Activated CD4-positive, alpha-beta T cell treated with anti-CD3 and anti-CD28 coated beads, Interleukin-2, amount 50 U/mL, for 4 hours (primary cell): ENCODE data around the gene RRP7A.
"Not testable (repeated sequence)": the region's sequence is repeated elsewhere in the genome, so short reads cannot be mapped to it uniquely, and the experiment has no call there.

ENCODE experiments used
- DNase-seq, 2 experiments: peaks; one replicate each; pipeline ENCODE4 v3.0.0-alpha.2; 2020

The RRP7A gene, protein sequence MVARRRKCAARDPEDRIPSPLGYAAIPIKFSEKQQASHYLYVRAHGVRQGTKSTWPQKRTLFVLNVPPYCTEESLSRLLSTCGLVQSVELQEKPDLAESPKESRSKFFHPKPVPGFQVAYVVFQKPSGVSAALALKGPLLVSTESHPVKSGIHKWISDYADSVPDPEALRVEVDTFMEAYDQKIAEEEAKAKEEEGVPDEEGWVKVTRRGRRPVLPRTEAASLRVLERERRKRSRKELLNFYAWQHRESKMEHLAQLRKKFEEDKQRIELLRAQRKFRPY

DNA sequence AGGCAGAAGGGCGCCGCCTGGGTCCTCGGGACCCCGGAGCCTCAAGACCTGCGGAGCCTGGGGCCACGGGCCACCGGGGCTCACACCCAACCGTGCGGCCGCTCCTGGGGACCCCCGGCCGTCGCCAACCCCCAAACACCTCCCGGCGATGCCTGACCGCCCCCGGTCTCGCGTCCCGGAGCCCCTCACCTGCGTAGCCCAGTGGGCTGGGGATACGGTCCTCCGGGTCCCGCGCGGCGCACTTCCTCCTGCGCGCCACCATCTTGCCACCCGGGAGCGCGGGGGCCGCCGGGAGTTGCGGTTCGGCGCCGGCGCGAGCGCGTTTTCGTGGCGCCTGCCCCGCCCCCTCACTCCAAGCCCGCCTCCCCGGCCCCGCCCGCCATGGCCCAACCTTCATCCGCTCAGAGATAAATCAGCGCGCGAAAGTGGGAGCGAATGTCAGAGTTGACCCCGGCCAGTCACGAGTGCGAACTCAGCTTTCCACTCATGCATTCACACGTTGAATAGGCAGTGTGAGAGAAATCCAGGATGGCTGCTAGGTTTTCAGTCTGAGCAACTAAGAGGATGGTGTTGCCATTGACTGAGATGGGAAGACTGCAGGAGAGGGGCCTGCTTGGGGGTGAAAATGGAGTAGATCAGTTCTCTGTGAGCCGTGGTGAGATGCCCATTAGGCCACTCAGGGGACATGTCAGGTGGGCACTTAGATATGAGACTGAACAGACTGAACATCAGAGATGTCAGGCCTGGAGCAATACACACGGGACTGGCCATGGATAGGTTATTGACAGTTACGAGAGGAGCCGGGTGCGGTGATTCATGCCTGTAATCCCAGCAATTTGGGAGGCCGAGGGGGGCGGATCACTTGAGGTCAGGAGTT is at the start of gene RRP7A:
Gene RRP7A, minus strand, starts transcription at position 272 of the 877 bp plus-strand sequence. Its CDS starts 10 bp downstream, at position 262.
- peak; percentile 87 for DNase-seq

DNA sequence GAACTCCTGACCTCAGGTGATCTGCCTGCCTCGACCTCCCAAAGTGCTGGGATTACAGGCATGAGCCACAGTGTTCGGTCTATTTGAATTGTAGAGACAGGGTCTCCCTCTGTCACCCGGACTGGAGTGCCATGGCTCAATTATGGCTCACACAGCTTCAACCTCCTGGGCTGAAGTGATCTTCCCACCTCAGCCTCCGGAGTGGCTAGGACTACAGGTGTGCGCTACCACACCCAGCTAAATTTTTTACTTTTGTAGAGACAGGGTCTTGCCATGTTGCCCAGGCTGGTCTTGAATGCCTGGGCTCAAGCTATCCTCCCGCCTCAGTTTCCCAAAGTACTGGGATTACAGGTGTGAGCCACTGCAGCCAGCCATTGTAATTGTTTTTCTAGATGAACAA is 48.4 kb upstream of the RRP7A start:
- DNase-seq = not testable (repeated sequence)

DNA sequence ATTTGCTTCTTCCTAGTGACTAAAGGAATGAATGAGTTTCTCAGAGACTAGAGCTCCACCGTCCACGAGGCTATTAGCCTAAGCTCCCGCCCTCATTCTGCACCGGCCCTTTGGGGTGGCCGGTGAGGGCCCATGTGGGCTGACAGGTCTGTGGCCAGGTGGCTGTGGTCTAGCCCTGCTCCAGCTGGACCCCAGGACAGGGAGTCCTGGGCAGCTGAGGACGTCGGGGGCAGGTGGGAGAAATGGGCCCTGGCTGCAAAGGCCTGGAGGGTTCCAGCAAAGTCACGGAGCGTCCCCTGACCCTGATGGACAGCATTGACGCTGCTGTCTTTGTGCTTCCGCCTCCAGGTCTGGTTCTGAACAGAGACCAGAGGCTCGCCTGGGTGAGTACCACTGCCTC is 46.4 kb upstream of the RRP7A start:
- DNase-seq = no peak

DNA sequence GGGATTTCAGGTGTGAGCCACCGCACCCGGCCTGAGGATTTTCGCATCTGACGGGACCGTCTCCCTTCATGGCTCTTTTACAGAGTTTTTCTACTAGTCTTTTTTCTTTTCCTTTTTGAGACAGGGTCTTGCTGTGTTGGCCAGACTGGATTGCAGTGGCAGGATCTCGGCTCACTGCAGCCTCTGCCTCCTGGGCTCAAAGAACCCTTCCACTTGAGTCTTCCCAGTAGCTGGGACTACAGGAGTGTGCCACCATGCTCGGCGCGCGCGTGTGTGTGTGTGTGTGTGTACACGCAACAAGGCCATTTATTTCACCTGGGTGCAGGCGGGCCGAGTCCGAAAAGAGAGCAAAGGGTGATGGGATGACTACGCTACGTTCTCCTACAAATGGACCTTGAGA is 45.1 kb upstream of the RRP7A start:
- DNase-seq = no peak

DNA sequence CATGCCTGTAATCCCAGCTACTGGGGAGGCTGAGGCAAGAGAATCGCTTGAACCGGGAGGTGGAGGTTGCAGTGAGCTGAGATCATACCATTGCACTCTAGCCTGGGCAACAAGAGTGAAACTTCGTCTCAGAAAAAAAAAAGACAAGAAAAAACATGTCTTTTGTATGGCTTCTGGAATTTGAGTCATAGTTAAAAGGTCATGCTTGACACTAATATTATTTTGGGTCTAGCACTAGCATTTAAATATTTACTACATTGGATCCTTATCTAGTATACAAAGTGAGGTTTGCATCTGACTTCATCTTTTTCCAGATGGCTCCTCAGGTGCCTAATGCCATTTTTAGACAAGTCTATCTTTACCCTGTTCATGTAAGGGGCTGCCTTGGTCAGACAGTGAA is 44.3 kb upstream of the RRP7A start:
- not testable (repeated sequence) for DNase-seq

DNA sequence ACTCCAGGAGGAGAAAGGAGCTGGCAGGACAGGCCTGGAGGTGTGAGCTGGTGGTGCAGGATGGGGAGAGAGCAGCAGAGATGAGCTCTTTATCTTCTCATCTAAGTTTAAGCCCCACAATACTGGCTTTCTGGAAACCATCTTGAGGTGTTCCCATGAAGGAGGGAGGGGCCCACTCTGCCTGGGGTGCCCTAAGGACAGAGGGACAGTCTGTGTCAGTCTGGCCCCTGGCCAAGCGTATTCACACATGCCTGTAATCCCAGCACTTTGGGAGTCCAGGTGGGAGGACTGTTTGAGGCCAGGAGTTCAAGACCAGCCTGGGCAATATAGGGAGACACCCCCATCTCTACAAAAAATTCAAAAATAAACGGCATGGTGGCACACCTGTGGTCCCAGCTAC is 43.1 kb upstream of the RRP7A start:
- DNase-seq = no peak

DNA sequence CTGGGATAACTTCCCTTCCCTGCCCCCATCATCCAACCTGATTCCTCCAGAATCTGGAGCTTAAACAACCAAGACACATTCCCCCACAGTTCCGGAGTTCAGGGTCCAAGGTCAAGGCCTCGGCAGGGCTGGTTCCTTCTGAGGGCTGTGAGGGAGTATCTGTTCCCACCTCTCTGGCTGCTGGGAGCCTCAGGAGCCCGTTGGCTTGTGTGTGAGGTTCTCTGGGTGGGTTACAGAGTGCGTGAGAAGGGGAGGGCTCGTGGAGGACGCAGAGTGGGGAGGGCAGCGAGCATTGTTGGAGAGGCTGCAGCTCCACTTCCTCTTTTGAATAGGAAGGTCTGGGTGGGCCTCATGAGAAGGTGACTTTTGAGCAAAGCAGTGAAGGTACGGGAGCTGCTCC is 42.7 kb upstream of the RRP7A start:
- no peak for DNase-seq

DNA sequence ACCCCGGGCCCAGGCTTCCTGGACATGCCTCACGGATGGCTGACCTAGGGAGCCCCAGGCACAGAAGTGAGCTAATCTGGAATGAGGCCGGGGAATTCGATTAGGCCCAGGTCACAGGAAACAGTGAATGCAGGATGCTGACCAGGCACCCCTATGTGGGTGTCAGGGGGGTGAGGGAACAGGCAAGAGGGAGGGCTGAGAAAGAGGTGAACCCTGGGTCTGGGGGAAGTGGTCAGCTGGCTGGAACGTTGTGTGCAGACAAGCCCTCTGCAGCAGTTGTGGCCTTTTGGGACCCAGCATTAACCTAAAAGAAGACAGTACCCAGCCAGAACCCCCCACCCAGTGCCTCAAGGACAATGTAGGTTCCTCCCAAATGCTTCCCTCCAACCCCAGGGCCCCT is 42.3 kb upstream of the RRP7A start:
- DNase-seq = no peak

DNA sequence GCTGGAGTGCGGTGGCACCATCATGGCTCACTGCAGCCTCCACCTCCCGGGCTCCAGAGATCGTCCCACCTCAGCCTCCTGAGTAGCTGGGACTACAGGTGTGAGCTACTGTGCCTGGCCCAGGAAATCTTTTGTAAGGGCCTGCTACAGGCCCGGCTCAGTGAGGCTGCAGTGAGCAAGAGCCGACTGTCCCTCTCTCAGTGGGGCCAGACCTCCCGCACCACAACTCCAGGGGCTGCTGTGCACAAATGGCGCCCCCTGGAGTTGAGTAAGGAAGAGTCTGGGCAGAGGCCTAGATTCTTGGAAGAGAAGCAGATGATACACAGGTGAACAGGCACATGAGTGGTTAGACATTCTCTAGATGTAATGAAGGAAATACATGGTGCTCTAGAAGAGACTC is 41.2 kb upstream of the RRP7A start:
- no peak for DNase-seq

DNA sequence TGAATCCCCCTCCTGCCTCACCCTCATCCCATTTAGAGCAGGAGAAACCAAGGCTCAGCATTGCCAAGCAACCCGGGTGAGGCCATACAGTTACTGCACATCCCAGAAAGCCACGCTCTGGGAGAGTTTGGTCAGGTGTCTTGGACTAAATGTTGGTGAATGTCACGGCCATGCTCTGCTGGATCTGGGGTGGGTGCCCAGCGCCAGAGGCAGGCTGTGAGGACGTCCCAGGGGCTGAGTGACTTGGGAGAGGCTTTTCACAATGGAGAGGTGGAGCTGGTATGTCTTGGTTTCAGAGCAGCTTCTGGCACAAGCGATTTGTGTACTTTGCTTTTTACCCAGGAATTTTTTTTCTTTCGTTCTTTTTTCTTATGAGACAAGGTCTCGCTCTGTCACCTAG is 40.8 kb upstream of the RRP7A start:
- DNase-seq = no peak

DNA sequence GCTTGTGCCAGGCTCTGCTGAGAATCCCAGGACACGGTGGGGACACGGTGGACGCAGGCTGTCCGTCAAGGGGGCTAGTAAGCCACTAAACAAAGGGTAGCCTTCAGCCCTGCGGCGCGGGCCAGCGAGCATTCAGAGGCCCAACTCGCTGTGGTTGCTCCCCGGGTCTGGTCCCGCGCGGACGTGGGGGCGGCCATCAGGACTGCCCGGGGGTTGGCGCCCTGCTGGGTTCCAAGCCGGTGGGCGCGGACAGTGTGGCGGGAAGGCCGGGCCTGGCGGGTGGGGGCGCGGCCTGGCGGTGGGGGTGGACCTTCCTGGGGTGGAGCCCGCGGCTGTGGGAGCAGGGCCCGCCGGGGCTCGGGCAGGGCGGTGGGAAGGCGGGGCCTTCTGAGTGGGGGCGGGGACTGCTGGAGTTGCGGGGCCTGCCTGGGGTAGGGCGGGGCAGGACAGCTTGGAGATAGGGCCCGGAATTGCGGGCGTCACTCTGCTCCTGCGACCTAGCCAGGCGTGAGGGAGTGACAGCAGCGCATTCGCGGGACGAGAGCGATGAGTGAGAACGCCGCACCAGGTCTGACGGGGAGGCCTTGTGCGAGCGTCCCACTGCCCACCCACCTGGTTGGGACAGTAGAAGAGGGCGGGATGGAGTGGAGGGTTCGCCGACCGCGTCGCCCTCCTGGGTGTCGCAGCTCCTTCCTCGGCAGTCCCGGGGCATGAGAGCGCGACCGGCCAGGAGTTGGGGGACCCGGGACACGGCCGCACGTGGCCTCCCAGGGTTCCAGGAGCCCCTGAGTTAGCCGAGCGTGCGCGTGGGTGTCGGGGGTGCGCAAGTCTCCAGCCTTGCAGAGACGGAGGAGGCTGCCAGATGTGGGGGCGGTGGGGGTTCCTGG is 34.1 kb upstream of the RRP7A start, which contains the start of gene SERHL2:
Gene SERHL2, plus strand, starts transcription at position 482 of the 887 bp plus-strand sequence. Its CDS starts 65 bp downstream, at position 547.
- DNase-seq = peak; percentile 88

DNA sequence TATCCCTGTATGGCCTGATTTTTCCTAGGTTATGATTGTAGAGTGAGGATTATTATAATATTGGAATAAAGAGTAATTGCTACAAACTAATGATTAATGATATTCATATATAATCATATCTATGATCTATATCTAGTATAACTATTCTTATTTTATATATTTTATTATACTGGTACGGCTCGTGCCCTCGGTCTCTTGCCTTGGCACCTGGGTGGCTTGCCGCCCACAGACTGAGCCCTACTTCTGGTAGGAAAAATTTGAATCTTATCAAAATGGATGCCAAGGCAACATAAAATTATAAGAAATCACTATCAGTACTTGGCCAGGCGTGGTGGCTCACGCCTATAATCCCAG is 32.7 kb upstream of the RRP7A start:
- not testable (repeated sequence) for DNase-seq

DNA sequence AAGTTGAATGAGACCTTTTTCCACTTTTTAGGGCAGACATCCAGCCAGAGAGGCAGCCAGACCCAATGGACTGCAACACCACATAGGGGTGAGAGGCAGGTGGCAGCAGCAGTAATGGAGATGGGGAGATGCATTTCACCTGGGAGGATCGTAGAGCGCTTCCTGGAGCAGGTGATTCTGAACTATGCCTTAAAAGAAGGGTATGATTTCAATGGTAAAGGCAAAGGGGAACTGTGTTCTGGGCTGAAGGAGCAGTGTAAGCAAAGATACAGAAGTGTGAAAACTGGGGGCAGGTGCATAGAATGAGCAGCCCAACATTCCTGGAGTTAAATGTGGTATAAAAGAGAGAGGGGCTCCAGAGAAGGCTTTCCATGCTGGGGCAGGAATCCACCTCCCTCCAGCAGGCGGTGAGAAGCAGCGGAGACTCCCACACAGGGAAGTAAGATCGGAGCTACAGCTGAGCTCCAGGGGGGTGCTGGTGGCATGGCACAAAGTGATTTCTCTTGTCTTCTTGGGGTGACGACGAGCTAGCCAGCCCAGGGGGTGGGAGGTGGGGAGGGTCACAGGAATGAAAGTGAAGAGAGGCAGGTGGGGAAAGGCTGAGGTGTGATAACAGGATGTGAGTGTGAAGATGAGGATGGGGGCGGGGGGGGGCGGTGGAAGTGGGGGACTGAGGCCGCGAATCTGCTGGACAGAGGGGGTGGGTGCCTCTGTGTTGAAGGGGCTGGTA is 29.9 kb upstream of the RRP7A start:
- DNase-seq = no peak

DNA sequence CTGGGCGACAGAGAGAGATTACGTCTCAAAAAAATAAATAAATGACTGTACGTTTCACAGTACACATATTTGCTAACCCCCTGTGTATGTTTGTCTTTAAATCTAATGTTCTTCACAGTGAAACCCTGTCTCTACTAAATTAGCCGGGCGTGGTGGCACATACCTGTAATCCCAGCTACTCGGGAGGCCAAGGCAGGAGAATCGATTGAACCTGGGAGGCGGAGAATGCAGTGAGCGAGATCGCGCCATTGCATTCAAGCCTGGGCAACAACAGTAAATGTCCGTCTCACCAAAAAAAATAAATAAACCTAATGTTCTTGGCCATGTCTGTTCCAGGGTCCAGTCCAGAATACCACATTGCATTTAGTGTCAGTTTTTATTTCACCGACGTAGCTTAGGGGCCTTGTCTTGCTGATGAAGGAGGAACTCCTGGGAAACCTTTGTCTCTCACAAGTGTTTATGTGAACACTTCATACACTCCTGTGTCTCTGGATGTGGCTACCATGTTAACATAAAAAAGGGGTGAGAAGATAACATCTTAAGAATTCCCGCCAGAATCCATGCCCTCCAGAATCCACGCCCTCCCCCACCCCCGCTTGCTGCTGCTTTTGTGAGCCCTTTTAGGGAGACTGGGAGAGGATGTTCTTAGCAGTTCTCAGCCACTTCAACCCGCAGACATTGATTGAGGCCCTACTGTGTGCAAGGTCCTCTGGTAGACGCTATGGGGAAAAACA is 29.2 kb upstream of the RRP7A start:
- DNase-seq = no peak

DNA sequence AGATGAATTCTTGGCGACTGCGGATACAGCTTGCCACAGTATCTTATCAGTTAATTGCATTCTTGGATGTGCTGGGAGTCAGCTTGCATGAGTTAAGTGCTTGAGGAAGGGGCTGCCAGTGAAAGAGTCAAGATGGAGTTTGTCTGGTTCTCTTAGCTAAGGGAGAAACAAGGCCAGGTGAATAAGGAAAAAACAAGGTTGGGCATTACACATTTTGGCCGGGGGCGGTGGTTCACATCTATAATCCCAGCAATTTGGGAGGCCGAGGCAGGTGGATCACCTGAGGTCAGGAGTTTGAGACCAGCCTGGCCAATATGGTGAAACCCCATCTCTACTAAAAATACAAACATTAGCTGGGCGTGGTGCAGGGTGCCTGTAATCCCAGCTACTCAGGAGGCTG is 28.5 kb upstream of the RRP7A start:
- not testable (repeated sequence) for DNase-seq

DNA sequence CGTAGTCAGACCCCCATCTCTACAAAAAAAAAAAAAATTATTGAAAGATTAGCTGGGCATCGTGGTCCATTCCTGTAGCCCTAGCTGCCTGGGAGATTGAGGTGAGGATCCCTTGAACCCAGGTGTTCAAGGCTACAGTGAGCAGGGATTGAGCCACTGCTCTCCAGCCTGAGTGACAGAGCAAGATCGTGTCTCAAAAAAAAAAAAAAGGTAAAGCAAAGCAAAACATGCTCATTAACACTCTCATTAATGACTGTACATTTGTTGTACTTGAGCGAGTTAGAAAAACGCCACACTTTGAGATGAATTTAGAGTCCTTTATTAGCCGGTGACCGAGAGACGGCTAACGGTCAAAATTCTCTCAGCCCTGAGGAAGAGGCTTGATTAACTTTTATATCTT is 28.0 kb upstream of the RRP7A start:
- no peak for DNase-seq

DNA sequence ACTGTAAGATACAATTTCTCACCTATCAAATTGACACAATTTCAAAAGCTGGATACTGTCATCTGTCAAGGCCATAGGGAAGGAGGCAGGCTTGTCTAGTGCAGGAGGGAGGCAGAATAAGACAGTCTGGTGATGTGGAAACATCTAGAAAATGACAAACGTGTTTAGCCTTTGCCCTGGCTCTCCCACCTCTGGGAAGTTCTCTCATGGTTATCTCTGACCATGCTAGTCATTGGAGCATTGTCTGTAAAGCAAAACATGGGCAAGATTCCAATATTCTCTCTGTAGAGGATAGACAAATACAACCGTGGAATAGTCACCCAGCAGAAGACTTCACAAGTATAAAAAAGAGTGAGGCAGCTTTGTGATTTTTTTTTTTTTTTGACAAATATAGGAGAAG is 25.1 kb upstream of the RRP7A start:
- DNase-seq = no peak

DNA sequence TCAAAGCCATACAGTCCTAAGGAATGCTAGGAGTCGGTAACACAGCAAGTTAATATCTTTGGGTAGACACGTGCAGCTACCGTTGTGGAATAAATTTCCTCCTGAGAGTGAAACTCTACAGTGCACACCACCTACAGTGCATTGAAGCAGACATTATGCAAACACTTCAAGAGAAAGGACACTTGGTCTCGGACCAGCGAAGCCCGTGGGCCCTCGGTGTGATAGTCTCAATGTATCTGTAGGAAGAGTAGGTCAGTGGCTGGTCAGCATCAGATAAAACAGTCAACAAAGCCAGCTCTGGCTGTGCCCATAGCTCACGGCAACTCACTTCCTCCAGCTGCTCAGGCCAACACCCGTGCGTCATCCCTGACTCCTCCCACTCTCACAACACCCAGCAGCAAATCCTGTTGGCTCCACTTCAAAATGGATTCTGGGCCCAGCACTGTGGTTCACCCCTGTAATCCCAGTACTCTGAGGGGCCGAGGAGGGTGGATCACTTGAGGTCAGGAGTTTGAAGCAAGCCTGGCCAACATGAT is 19.7 kb upstream of the RRP7A start:
- not testable (repeated sequence) for DNase-seq

DNA sequence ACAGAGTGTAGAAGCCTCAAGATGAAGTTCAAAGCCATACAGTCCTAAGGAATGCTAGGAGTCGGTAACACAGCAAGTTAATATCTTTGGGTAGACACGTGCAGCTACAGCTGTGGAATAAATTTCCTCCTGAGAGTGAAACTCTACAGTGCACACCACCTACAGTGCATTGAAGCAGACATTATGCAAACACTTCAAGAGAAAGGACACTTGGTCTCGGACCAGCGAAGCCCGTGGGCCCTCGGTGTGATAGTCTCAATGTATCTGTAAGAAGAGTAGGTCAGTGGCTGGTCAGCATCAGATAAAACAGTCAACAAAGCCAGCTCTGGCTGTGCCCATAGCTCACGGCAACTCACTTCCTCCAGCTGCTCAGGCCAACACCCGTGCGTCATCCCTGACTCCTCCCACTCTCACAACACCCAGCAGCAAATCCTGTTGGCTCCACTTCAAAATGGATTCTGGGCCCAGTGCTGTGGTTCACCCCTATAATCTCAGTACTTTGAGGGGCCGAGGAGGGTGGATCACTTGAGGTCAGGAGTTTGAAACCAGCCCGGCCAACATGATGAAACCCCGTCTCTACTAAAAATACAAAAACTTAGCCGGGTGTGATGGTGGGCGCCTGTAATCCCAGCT is 17.7 kb upstream of the RRP7A start:
- DNase-seq = not testable (repeated sequence)

DNA sequence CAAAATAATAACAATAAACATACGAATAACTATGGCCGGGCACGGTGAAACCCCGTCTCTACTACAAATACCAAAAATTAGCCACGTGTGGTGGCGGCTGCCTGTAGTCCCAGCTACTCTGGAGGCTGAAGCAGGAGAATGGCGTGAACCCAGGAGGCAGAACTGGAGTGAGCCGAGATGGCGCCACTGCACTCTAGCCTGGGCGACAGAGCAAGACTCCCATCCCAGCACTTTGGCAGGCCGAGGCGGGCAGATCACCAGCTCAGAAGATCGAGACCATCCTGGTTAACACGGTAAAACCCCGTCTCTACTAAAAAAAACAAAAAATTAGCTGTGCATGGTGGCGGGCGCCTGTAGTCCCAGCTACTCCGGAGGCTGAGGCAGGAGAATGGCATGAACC is 17.0 kb upstream of the RRP7A start:
- not testable (repeated sequence) for DNase-seq

DNA sequence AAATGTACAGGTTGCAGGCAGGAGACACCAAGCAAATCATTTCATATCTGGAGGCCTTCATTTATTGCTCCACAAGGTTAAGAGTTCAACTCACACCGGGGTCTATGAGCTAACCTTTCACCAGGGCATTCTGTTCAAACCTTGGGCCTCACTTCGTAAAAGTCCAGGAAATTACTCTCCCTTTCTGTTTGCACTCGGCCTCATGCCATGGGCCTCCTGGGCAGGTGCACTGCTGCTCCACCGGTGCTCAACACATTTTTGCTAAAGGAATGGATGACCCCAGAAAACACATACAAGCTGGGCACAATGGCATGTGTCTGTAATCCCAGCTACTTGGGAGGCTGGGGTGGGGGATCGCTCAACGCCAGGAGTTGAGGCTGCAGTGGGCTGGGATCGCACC is 16.6 kb upstream of the RRP7A start:
- DNase-seq = no peak
